GM18508 (cell line): ENCODE results near the gene KIF26B.

ENCODE experiments used
- ATAC-seq: cut with Tn5 transposase; IDR thresholded peaks from one replicate; pipeline ENCODE4 v1.9.1; 2021; ENCODE audit warnings: moderate number of reproducible peaks; ENCODE audit not compliant: insufficient read depth, unreplicated experiment

KIF26B gene

GRCh38 chr1:245261786-245262185, 107.0 kb downstream of the KIF26B start:
- no peak for ATAC-seq

GRCh38 chr1:245263529-245264095, 108.8 kb downstream of the KIF26B start:
- no peak for ATAC-seq

GRCh38 chr1:245264226-245264625, 109.4 kb downstream of the KIF26B start:
- ATAC-seq: no peak

- ATAC-seq: no peak
Observed at GRCh38 chr1:245266105-245266504, 111.3 kb downstream of the KIF26B start.

- no peak for ATAC-seq
Observed at GRCh38 chr1:245270063-245270462, 115.3 kb downstream of the KIF26B start.

GRCh38 chr1:245270972-245271371, 116.2 kb downstream of the KIF26B start:
- no peak for ATAC-seq

GRCh38 chr1:245272676-245273075, 117.9 kb downstream of the KIF26B start:
- ATAC-seq: no peak

- ATAC-seq: no peak
Observed at GRCh38 chr1:245276445-245276844, 121.7 kb downstream of the KIF26B start.

GRCh38 chr1:245277276-245277675, 122.5 kb downstream of the KIF26B start:
- ATAC-seq: no peak

GRCh38 chr1:245278846-245279245, 124.1 kb downstream of the KIF26B start:
- ATAC-seq: no peak

- no peak for ATAC-seq
Observed at GRCh38 chr1:245279346-245279745, 124.6 kb downstream of the KIF26B start.

GRCh38 chr1:245283001-245283400, 128.2 kb downstream of the KIF26B start:
- no peak for ATAC-seq

GRCh38 chr1:245285168-245285567, 130.4 kb downstream of the KIF26B start:
- ATAC-seq: no peak

GRCh38 chr1:245288796-245289195, 134.0 kb downstream of the KIF26B start:
- no peak for ATAC-seq

- no peak for ATAC-seq
Observed at GRCh38 chr1:245290836-245291235, 136.1 kb downstream of the KIF26B start.

GRCh38 chr1:245291351-245291750, 136.6 kb downstream of the KIF26B start:
- no peak for ATAC-seq

- no peak for ATAC-seq
Observed at GRCh38 chr1:245292141-245292540, 137.4 kb downstream of the KIF26B start.

- ATAC-seq: no peak
Observed at GRCh38 chr1:245292553-245292952, 137.8 kb downstream of the KIF26B start.

- no peak for ATAC-seq
Observed at GRCh38 chr1:245294020-245294419, 139.2 kb downstream of the KIF26B start.

- ATAC-seq: no peak
Observed at GRCh38 chr1:245298781-245299180, 144.0 kb downstream of the KIF26B start.

- ATAC-seq: no peak
Observed at GRCh38 chr1:245301162-245301580, 146.4 kb downstream of the KIF26B start.

- no peak for ATAC-seq
Observed at GRCh38 chr1:245301921-245302320, 147.1 kb downstream of the KIF26B start.

GRCh38 chr1:245304698-245305097, 149.9 kb downstream of the KIF26B start:
- no peak for ATAC-seq
